Measurements from ENCODE around the gene TRAF4. TPM values are rescaled to one million over a fixed set of nuclear protein-coding genes. Genes with fewer than 3 reads are reported as not detected.

The TRAF4 gene
- polyA plus RNA-seq, 1 donor (not counting 4 experiments of a cell fraction or from before 2014, with no cell fraction given): 57.3 TPM

DNA sequence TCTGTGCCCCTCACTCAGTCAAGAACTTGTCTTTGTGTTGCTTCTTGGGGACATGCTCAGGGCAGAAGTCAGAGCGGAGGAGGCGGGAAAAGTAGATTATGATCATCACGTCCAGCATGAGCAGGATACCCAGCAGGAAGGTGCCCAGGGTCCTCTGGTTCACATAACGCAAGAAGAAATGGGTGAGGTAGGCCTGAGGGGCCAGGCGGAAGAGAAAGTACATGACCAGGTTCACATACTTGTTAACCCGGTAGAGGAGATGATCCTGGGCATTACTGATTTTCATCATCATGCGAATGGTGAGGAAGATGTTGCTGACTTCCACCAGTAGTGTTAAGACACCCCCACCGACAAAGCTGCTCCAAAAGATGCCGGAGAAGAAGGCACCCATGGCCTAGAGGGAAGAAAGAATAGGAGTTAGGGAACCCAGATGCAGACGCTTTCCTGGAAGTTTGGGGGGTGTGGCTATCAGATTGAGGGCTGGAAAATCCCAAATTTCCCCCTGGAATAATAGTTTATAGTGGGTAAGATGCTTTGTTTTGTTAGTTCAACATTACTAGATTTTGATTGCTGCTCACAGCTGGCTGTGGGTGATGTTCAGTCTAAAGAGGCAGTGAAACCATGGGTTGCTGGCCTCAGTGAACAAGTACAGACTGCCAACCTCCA, 19.2 kb upstream of the TRAF4 start:
- peaks cover 28% of the 10 kb centered on the region for H4K20me1 ChIP-seq (ENCODE audit: control insufficient read depth, extremely low read depth, insufficient read depth, low read length)
- no peak for DNase-seq (ENCODE audit: low read depth, low spot score)
- H3K4me2 ChIP-seq (ENCODE audit: control insufficient read depth, extremely low read depth, insufficient read depth, low read depth, low read length): peak overlapping the region; percentile 85
- no peaks in the 10 kb centered on the region for H3K9me1 ChIP-seq (ENCODE audit: control insufficient read depth, extremely low read depth, insufficient read depth, low read length)
- no peak for FAIRE-seq
- H3K27ac ChIP-seq (ENCODE audit: control insufficient read depth, insufficient read depth, low read length): peak overlapping the region; percentile 82
- H3K4me1 ChIP-seq (ENCODE audit: control insufficient read depth, extremely low read depth, insufficient read depth, low read length): peaks cover 53% of the 10 kb centered on the region
- peaks cover 22 to 41% of the 10 kb centered on the region in 2 experiments for H3K36me3 ChIP-seq (ENCODE audit: control insufficient read depth in 2 of 2, extremely low read depth in 1 of 2, insufficient read depth in 2 of 2, low read length in 2 of 2)
- H2AFZ ChIP-seq (ENCODE audit: control insufficient read depth, low read length): no peak overlapping the region
- H3K27me3 ChIP-seq (ENCODE audit: control insufficient read depth, extremely low read depth, insufficient read depth, low read length): no peaks in the 10 kb centered on the region
- peak overlapping the region; percentile 98 for H3K9ac ChIP-seq (ENCODE audit: control insufficient read depth, extremely low read depth, insufficient read depth, low read length)
- no peak for TF ChIP-seq EZH2 (IDR thresholded peaks at IDR 0.05; ENCODE audit: low read length)
- TF ChIP-seq, protein P1, sequence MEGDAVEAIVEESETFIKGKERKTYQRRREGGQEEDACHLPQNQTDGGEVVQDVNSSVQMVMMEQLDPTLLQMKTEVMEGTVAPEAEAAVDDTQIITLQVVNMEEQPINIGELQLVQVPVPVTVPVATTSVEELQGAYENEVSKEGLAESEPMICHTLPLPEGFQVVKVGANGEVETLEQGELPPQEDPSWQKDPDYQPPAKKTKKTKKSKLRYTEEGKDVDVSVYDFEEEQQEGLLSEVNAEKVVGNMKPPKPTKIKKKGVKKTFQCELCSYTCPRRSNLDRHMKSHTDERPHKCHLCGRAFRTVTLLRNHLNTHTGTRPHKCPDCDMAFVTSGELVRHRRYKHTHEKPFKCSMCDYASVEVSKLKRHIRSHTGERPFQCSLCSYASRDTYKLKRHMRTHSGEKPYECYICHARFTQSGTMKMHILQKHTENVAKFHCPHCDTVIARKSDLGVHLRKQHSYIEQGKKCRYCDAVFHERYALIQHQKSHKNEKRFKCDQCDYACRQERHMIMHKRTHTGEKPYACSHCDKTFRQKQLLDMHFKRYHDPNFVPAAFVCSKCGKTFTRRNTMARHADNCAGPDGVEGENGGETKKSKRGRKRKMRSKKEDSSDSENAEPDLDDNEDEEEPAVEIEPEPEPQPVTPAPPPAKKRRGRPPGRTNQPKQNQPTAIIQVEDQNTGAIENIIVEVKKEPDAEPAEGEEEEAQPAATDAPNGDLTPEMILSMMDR (optimal IDR thresholded peaks at IDR 0.05 in 1 of 3, IDR thresholded peaks at IDR 0.05 in 1 of 3, conservative IDR thresholded peaks at IDR 0.05 in 1 of 3; ENCODE audit: extremely low read depth in 1 of 3, insufficient read depth in 2 of 3, low read length in 3 of 3): no peak
- dilution Hi-C loops (cut with MboI; ENCODE audit: extremely low pct_ligation_motif_present, low sequenced_read_pairs): no loop called here
- peaks cover 37% of the 10 kb centered on the region for H3K79me2 ChIP-seq (ENCODE audit: control insufficient read depth, insufficient read depth, low read length)
- H3K9me3 ChIP-seq (ENCODE audit: control insufficient read depth, low read depth, low read length): no peaks in the 10 kb centered on the region
- peak overlapping the region in 1 of 3 experiments; percentile 68 for H3K4me3 ChIP-seq (ENCODE audit: control insufficient read depth in 2 of 3, extremely low read depth in 1 of 3, insufficient read depth in 2 of 3, low read depth in 1 of 3, low read length in 3 of 3)

DNA sequence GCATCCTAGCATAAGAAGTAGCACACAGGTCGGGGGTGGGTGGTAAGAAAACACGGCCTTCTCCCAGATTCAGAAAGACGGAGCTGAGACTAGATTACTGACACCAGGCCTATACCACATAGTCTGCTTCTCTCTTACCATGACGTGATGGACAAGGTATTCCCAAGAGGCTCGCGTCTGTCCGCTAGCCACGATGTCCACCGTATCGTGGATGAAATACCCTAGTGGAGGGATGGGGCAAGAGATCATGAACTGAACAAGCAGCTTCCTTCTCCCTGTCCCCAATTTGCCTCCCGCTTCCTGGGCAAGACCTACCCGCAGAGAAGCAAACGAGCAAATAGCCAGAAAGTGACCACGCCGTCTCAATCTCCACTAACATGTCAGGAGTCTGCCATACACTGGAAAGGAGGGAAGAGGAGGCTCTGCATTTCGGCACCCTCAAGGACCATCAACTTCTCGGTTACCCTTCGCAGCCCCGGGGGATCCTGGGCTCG, 18.6 kb upstream of the TRAF4 start:
- peak overlapping the region; percentile 98 for H3K9ac ChIP-seq (ENCODE audit: control insufficient read depth, extremely low read depth, insufficient read depth, low read length)
- peaks cover 53% of the 10 kb centered on the region for H3K4me1 ChIP-seq (ENCODE audit: control insufficient read depth, extremely low read depth, insufficient read depth, low read length)
- peak overlapping the region; percentile 61 to 68 (median 62) for H3K4me3 ChIP-seq (ENCODE audit: control insufficient read depth in 2 of 3, extremely low read depth in 1 of 3, insufficient read depth in 2 of 3, low read depth in 1 of 3, low read length in 3 of 3)
- H3K9me3 ChIP-seq (ENCODE audit: control insufficient read depth, low read depth, low read length): no peaks in the 10 kb centered on the region
- dilution Hi-C loops (cut with MboI; ENCODE audit: extremely low pct_ligation_motif_present, low sequenced_read_pairs): no loop called here
- DNase-seq (ENCODE audit: low read depth, low spot score) (no peak), FAIRE-seq (no peak)
- peak overlapping the region; percentile 85 for H3K4me2 ChIP-seq (ENCODE audit: control insufficient read depth, extremely low read depth, insufficient read depth, low read depth, low read length)
- no peak overlapping the region for H2AFZ ChIP-seq (ENCODE audit: control insufficient read depth, low read length)
- peaks cover 28% of the 10 kb centered on the region for H4K20me1 ChIP-seq (ENCODE audit: control insufficient read depth, extremely low read depth, insufficient read depth, low read length)
- H3K27me3 ChIP-seq (ENCODE audit: control insufficient read depth, extremely low read depth, insufficient read depth, low read length): no peaks in the 10 kb centered on the region
- H3K36me3 ChIP-seq (ENCODE audit: control insufficient read depth in 2 of 2, extremely low read depth in 1 of 2, insufficient read depth in 2 of 2, low read length in 2 of 2): peaks cover 22 to 41% of the 10 kb centered on the region in 2 experiments
- no peaks in the 10 kb centered on the region for H3K9me1 ChIP-seq (ENCODE audit: control insufficient read depth, extremely low read depth, insufficient read depth, low read length)
- TF ChIP-seq EZH2 (IDR thresholded peaks at IDR 0.05; ENCODE audit: low read length): no peak
- TF ChIP-seq, protein P1 (optimal IDR thresholded peaks at IDR 0.05 in 1 of 3, IDR thresholded peaks at IDR 0.05 in 1 of 3, conservative IDR thresholded peaks at IDR 0.05 in 1 of 3; ENCODE audit: extremely low read depth in 1 of 3, insufficient read depth in 2 of 3, low read length in 3 of 3): peak in 1 of 3 experiments; percentile 25
- H3K79me2 ChIP-seq (ENCODE audit: control insufficient read depth, insufficient read depth, low read length): peaks cover 32% of the 10 kb centered on the region
- peak overlapping the region; percentile 82 for H3K27ac ChIP-seq (ENCODE audit: control insufficient read depth, insufficient read depth, low read length)
